Fibroblast of lung (primary cell): Measurements from ENCODE around the gene RSKR.

ENCODE experiments used
- EZH2 ChIP-seq: IDR thresholded peaks from 2 replicates; pipeline ENCODE4 v1.5.1; 2012; ENCODE audit warnings: low read length, control low read depth, mild to moderate bottlenecking; ENCODE audit errors: missing control alignments
- TF ChIP-seq, protein P1 (sequence below), 2 donors: IDR thresholded peaks in 1 of 2; conservative IDR thresholded peaks in 1 of 2; 1 replicate in 1 of 2; 2 replicates in 1 of 2; pipeline ENCODE4 v1.5.1; 2011 to 2012; ENCODE audit warnings: low read length in 2 of 2, control low read depth in 1 of 2, inconsistent platforms in 1 of 2, low read depth in 1 of 2, mild to moderate bottlenecking in 1 of 2

DNA sequence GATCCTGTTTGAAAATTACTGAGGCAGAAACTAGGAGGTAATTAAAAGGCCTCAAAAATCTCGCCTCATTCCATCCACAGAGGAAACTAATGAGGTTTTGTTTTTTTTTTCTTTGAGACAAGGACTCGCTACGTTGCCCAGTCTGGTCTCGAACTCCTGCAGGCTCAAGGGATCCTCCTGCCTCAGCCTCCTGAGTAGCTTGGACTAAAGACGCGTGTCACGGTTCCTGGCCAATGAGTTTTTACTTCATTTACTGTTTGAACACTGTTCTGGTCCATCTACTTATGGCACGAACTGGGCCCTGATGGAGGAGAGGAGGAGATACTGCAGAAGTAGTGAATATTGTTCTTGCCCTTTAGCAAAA is 31.6 kb upstream of the RSKR start:
- TF ChIP-seq, protein P1, sequence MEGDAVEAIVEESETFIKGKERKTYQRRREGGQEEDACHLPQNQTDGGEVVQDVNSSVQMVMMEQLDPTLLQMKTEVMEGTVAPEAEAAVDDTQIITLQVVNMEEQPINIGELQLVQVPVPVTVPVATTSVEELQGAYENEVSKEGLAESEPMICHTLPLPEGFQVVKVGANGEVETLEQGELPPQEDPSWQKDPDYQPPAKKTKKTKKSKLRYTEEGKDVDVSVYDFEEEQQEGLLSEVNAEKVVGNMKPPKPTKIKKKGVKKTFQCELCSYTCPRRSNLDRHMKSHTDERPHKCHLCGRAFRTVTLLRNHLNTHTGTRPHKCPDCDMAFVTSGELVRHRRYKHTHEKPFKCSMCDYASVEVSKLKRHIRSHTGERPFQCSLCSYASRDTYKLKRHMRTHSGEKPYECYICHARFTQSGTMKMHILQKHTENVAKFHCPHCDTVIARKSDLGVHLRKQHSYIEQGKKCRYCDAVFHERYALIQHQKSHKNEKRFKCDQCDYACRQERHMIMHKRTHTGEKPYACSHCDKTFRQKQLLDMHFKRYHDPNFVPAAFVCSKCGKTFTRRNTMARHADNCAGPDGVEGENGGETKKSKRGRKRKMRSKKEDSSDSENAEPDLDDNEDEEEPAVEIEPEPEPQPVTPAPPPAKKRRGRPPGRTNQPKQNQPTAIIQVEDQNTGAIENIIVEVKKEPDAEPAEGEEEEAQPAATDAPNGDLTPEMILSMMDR (conservative IDR thresholded peaks at IDR 0.05 in 1 of 2, IDR thresholded peaks at IDR 0.05 in 1 of 2; ENCODE audit: low read depth in 1 of 2, low read length in 2 of 2): no peak
- no peak for TF ChIP-seq EZH2
